Thymus (tissue), 11 donors: ENCODE measurements around the gene CFAP97. TPM values are rescaled to one million over a fixed set of nuclear protein-coding genes. Genes with fewer than 3 reads are reported as not detected.

Experiments
- DNase-seq, 9 donors: peaks; one replicate each; pipeline ENCODE4 v3.0.0-alpha.2; 2013; ENCODE audit warnings: low spot score in 9 of 9, low read depth in 6 of 9, missing footprints in 1 of 9
- H3K27ac ChIP-seq, 2 donors: one replicate each; pipeline ENCODE4 v1.5.1; 2013; ENCODE audit warnings: control low read depth in 1 of 2, low read depth in 1 of 2, low read length in 1 of 2, mild to moderate bottlenecking in 1 of 2, moderate library complexity in 1 of 2
- H3K27me3 ChIP-seq, 2 donors: one replicate each; pipeline ENCODE4 v1.5.1; 2013; ENCODE audit warnings: low read length in 1 of 2; ENCODE audit not compliant: control insufficient read depth in 2 of 2, insufficient read depth in 1 of 2
- H3K36me3 ChIP-seq, 2 donors: one replicate each; pipeline ENCODE4 v1.5.1; 2013; ENCODE audit warnings: low read length in 1 of 2, mild to moderate bottlenecking in 1 of 2, moderate library complexity in 1 of 2; ENCODE audit not compliant: control insufficient read depth in 2 of 2, insufficient read depth in 2 of 2
- H3K4me1 ChIP-seq, 2 donors: one replicate each; pipeline ENCODE4 v1.5.1; 2013; ENCODE audit warnings: low read length in 2 of 2; ENCODE audit not compliant: control insufficient read depth in 2 of 2, insufficient read depth in 2 of 2
- H3K4me3 ChIP-seq, 2 donors: one replicate each; pipeline ENCODE4 v1.5.1; 2013; ENCODE audit warnings: low read length in 2 of 2, control low read depth in 1 of 2, mild to moderate bottlenecking in 1 of 2
- H3K9me3 ChIP-seq, 2 donors: one replicate each; pipeline ENCODE4 v1.5.1; 2013; ENCODE audit warnings: low read length in 1 of 2, mild to moderate bottlenecking in 1 of 2; ENCODE audit not compliant: control insufficient read depth in 2 of 2, insufficient read depth in 1 of 2
- WGBS: extraction: QIAGEN DNeasy Blood & Tissue Kit; methylation state at CpG from one replicate; pipeline ENCODE4 v1.1.7; 2013; 5-methylcytosine and 5-hydroxymethylcytosine counted together
- polyA plus RNA-seq: library from polyadenylated mRNA; stranded (reverse); fragments of 200-250 nt; gene quantifications from one replicate; pipeline ENCODE4 v1.2.3, GENCODE V29; 2013
- total RNA-seq: library from RNA; stranded (reverse); fragments of 120-200 nt; gene quantifications from one replicate; pipeline ENCODE4 v1.2.4, GENCODE V29; 2013
- donor health status: healthy.

The CFAP97 gene
- total and polyA plus RNA-seq, 2 donors, result 9.5 to 12.8 TPM

DNA sequence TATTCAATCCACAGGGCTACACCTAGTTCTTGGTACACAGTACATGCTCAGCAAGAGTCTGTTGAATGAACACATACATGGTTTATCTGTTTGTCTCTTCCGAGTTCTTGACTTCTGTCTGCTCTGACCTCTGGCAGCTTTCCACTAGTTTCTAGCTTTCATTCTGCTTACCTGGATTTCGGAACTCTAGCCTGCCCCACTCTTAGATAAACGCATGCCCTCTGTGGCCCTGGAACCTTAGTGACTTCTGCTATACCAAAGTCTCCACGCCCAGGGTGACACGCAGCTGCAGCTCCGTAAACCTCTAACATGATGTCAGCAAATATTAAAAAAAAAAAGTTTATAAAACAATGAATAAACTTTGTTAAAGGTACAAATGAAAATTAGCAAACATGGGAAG is 62.0 kb downstream of the CFAP97 start:
- Histone ChIP-seq H3K4me1 (peaks cover 2 to 6% of the 10 kb centered on the region in 2 donors), H3K36me3 (no peaks in the 10 kb centered on the region), H3K27me3 (peaks cover 25 to 74% of the 10 kb centered on the region in 2 donors), H3K27ac (no peak overlapping the region), H3K9me3 (no peaks in the 10 kb centered on the region), H3K4me3 (no peak overlapping the region)
- 98% methylated on average over 6 of the region's 6 CpGs for WGBS
- DNase-seq, result no peak

DNA sequence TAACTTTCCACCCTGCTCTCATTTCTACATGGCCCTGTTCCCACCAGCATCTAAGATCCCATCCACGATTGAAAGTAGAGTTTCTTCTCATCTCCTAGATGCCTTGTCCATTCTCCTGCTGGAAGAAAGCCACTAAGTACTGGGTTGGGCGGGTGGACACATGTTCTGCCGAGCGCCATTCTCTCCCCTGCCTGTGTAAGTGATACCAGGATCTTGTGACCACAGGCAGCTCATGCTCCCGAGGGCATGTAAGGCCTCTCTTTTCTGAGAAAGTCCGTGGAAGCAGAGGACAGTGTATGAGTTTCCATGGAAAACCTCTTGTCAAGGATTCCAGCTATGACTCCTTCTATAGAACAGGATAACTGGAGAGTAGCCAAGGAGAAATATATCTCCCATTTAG is 64.1 kb downstream of the CFAP97 start:
- H3K4me1 ChIP-seq, result peaks cover 2 to 6% of the 10 kb centered on the region in 2 donors

DNA sequence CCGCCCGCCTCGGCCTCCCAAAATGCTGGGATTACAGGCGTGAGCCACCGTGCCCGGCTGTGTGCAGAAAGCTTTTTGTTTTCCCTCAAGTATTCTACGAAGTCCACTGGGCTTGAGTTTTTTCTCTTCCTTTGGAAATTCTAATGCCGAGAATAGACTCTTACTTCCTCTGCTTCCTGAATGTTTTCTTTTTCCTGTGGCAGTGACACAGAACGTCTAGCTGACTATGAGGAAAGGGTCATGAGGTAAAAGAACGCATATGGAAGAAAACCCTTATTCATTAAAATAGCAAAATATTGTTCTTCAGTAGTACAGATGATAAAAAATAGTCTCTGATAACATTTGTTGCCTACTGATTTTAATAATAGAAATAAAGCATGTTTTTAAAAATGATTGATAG is 65.6 kb downstream of the CFAP97 start:
- Histone ChIP-seq H3K36me3 (no peaks in the 10 kb centered on the region), H3K9me3 (no peaks in the 10 kb centered on the region), H3K27ac (no peak overlapping the region), H3K4me3 (no peak overlapping the region), H3K4me1 (peaks cover 0 to 6% of the 10 kb centered on the region in 2 donors), H3K27me3 (peaks cover 10 to 54% of the 10 kb centered on the region in 2 donors)
- DNase-seq, result no peak
- 67% methylated on average over 10 of the region's 10 CpGs for WGBS

More for the DNA sequence above, 64.1 kb downstream of the CFAP97 start:
- Histone ChIP-seq H3K27ac (no peak overlapping the region), H3K36me3 (no peaks in the 10 kb centered on the region), H3K27me3 (peaks cover 21 to 68% of the 10 kb centered on the region in 2 donors), H3K9me3 (no peaks in the 10 kb centered on the region), H3K4me3 (no peak overlapping the region)
- DNase-seq, result no peak
- 79% methylated on average over 6 of the region's 6 CpGs for WGBS

DNA sequence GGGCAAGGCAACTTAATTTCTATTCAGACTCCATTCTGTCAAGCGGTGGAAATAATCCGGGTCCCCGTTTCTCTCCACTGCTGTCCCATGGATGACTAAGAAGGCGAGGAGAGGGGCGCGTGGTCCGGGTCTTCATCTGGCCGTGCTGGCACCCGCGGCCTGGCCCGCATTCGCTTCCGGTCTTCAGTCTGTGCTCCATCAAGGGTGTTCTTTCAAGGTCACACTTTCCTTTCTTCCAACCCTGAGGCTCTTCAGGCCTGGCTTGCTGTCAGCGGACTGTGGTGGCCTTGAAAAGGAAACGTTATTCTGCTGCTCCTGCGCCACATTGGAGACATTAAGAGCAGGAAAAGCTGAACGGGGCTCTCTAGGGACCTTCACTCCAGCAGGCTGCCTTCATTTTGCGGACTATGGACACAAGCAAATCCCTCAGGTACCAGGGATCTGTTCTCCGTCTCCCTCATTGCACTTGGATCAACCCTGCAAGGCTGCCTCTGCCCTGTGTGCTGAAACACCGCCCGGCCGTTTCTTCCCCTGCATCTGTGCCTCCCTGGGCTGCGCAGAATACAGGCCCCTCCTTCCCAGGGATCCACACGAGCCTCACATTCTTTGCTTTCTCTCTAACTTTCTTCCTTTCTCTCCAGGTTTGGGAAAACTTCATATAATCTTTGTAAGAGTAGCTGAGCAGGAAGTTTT is 66.4 kb downstream of the CFAP97 start:
- no peak for DNase-seq
- no peak overlapping the region for H3K4me3 ChIP-seq
- no peaks in the 10 kb centered on the region for H3K9me3 ChIP-seq
- H3K27ac ChIP-seq, result no peak overlapping the region
- H3K36me3 ChIP-seq, result no peaks in the 10 kb centered on the region
- 94% methylated on average over 24 of the region's 24 CpGs for WGBS
- H3K4me1 ChIP-seq, result peaks cover 0 to 2% of the 10 kb centered on the region in 2 donors
- H3K27me3 ChIP-seq, result peaks cover 8 to 48% of the 10 kb centered on the region in 2 donors

DNA sequence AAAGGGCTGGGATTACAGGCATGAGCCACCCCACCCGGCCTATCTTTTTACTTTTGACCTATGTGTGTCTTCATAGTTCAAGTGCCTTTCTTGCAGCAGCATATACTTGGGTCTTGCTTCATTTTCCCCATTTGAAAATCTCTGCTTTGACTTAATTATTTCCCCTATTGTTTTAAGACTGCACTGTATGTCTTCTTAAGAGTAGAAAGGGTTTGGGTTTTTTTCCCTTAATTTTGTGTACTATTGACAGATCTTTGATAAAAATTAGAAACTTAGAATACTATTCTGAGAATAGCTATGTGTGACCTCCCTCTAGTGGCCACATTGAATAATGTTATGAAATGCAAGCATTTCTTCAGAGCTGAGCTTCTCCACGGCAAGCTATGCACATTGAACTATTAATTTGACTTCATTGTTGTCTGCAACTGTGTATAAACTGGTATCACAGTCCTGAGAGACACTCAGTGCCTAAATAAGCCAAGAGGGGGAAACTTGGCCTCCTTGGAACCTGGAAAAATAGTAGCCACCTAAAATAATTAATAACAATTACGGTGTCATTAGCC is 69.4 kb downstream of the CFAP97 start:
- H3K4me1 ChIP-seq, result no peaks in the 10 kb centered on the region
- H3K27me3 ChIP-seq, result peaks cover 0 to 49% of the 10 kb centered on the region in 2 donors
- WGBS, result 48% methylated on average over 3 of the region's 3 CpGs
- no peak overlapping the region for H3K4me3 ChIP-seq
- H3K27ac ChIP-seq, result no peak overlapping the region
- no peaks in the 10 kb centered on the region for H3K9me3 ChIP-seq
- DNase-seq, result peak in 5 of 9 donors; percentile 23 to 64 (median 46)
- H3K36me3 ChIP-seq, result no peaks in the 10 kb centered on the region

DNA sequence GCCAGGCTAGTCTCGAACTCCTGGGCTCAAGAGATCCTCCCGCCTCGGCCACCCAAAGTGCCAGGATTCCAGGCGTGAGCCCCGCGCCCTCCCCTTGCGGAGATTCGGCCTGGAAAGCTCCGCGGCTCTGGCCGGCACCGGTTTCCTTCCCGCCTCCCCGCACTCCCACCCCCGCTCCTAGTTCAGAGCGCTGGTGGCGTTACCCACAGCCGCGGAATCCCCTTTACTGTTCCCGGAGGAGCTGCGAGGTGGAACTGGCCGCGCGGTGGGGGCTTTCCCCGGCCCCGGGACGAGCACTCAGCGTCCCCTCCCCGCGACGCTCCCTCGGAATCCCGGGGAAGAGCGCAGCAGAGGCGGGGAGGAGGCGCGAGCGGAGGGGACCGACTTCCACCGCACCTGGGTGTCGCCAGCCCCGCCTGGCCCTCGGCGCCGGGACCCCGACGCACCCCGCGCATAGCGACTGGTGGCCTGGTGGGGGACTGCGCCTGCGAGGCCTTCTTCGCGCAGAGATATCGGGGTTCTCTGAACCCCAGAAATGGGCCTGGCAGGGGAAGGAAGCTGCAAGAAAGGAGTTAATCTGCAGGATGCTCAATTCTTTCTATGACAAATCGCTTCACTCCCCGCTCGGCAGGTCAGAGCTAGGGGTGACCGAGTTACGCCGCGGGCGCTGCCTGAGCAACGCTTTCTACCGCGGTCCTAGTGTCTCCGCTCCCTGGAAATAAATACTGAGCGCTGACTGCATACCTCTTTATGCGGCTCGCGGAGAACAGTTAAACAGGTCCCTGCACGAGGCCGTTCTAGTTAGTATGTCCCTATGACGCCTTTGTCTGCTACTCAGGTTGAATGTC is 75.3 kb downstream of the CFAP97 start:
- no peak overlapping the region for H3K27ac ChIP-seq
- H3K27me3 ChIP-seq, result peaks cover 35 to 73% of the 10 kb centered on the region in 2 donors
- DNase-seq, result peak in 1 of 9 donors; percentile 20

DNA sequence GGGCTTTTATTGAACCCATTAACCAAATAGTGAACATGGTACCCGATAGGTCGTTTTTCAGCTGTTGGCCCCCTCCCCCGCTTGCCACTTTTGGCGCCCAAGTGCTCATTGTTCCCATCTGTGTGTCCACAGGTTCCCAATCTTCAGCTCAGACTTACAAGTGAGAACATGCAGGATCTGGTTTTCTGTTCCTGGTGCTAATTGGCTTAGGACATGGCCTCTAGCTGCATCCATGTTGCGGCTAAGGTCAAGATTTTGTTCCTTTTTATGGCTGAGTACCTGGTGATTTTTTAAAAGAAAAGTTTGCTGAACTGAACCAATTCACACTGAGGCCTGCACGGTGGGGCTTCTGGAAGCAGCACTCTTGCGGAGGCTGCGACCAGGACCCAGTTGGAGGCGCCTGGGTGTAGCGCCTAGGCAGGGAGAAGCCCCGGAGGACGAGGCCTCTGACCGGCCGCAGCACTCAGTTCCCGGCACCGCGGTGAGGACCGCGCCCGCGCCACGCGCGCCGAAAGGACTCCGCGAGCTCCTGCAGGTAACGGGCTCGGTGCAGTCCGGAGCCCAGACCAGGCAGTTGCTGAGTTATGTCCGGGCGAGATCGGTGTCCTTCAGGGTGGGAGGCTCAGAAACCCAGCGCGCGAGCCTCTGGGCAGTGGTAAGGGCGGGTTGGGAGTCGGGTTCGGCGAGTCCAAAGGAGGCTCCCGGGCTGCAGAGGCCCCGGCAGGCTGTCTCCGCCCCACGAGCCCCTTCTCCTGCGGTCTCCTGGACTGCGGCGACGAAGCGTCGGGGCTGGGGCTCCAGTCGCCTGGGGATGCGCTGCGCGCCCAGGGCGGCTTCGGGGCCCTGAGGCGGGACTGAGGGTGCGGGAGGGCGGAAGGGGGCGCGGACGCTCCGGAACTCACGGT is 76.5 kb downstream of the CFAP97 start:
- no peak overlapping the region for H3K27ac ChIP-seq
- peaks cover 2 to 23% of the 10 kb centered on the region in 2 donors for H3K9me3 ChIP-seq
- no peak for DNase-seq
- peaks cover 4% of the 10 kb centered on the region in 2 donors for H3K4me1 ChIP-seq
- no peaks in the 10 kb centered on the region for H3K36me3 ChIP-seq
- WGBS, result 13% methylated on average over 64 of the region's 64 CpGs
- peaks cover 35 to 72% of the 10 kb centered on the region in 2 donors for H3K27me3 ChIP-seq
- H3K4me3 ChIP-seq, result no peak overlapping the region

More for the DNA sequence above, 75.3 kb downstream of the CFAP97 start:
- Histone ChIP-seq H3K36me3 (no peaks in the 10 kb centered on the region), H3K4me1 (peaks cover 4% of the 10 kb centered on the region in 2 donors), H3K4me3 (peak overlapping the region in 1 of 2 donors; percentile 25), H3K9me3 (peaks cover 2 to 23% of the 10 kb centered on the region in 2 donors)
- 3% methylated on average over 74 of the region's 74 CpGs for WGBS

DNA sequence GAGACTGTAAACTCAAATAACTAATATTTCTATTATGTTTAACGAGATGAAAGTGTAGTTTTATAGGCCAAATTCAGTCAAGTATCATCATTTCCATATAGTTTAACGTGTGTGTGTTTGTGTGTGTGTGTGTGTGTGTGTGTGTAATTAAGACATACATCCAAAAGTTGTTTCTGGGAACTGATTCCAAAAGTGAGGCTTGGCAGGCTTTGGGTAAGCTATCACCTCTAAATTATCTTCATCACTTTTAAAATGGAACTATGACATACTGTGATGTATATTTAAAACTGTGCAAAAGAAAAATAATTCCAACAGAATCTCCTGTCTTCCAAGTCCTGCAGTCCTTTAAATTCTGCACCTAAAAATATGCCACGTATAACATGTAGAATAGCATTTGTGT is 79.8 kb downstream of the CFAP97 start:
- H3K27me3 ChIP-seq, result peaks cover 32 to 54% of the 10 kb centered on the region in 2 donors
- H3K4me3 ChIP-seq, result no peak overlapping the region
- no peaks in the 10 kb centered on the region for H3K36me3 ChIP-seq
- H3K9me3 ChIP-seq, result peaks cover 2 to 23% of the 10 kb centered on the region in 2 donors
- H3K4me1 ChIP-seq, result peaks cover 4% of the 10 kb centered on the region in 2 donors
- no peak for DNase-seq
- 74% methylated on average over 3 of the region's 3 CpGs for WGBS
- H3K27ac ChIP-seq, result no peak overlapping the region
